Body of pancreas (tissue), 4 donors: Measurements from ENCODE around the gene CDHR1.

ENCODE experiments used
- POLR2A ChIP-seq, 3 donors: fragments of 450-650 bp; IDR thresholded peaks; one replicate each; pipeline ENCODE4 v1.6.1; 2016; ENCODE audit warnings: antibody characterized with exemption in 3 of 3, mild to moderate bottlenecking in 2 of 3
- TF ChIP-seq, protein P1 (sequence below), 7 experiments: fragments of 450-650 bp in 4 of 7; fragments of 200-600 bp in 3 of 7; sonication (generic) in 3 of 7; IDR thresholded peaks; one replicate each; pipeline ENCODE4 v1.5.1; 2016 to 2019; ENCODE audit warnings: antibody characterized with exemption in 7 of 7

DNA sequence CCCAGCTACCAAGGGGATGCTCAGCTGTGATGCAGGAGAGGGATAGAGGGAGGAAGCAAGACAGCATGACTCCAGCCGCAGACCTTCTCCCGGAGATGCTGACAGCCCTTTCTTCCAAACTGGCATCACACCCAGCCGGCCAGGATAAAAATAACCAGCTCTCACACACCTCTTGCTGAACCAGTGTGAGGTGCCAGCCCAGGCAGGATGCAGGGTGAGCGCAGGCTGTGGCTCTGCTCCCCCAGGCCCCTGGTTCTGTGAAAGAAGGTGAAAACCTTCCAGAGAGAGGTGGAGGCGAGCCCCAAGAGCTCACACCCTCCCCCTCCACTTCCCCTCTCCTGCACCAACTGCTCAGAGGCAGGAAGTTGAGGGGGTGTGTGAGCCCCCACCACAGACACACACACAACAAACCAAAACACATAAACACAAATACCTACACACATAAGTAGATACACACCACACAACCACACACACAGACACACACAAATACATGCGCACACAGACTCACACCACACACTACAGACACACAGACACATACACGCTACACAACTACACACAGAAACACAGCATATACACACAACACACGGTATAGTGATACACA lies 16.7 kb upstream of the CDHR1 start:
- TF ChIP-seq, protein P1, sequence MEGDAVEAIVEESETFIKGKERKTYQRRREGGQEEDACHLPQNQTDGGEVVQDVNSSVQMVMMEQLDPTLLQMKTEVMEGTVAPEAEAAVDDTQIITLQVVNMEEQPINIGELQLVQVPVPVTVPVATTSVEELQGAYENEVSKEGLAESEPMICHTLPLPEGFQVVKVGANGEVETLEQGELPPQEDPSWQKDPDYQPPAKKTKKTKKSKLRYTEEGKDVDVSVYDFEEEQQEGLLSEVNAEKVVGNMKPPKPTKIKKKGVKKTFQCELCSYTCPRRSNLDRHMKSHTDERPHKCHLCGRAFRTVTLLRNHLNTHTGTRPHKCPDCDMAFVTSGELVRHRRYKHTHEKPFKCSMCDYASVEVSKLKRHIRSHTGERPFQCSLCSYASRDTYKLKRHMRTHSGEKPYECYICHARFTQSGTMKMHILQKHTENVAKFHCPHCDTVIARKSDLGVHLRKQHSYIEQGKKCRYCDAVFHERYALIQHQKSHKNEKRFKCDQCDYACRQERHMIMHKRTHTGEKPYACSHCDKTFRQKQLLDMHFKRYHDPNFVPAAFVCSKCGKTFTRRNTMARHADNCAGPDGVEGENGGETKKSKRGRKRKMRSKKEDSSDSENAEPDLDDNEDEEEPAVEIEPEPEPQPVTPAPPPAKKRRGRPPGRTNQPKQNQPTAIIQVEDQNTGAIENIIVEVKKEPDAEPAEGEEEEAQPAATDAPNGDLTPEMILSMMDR (IDR thresholded peaks at IDR 0.05), result no peak
- TF ChIP-seq POLR2A (IDR thresholded peaks at IDR 0.05), result no peak
